ENCODE data around the gene GRID1. TPM values are rescaled to one million over a fixed set of nuclear protein-coding genes. Genes with fewer than 3 reads are reported as not detected.

GRID1 gene
- total and polyA plus RNA-seq, 9 of the 15 experiments (the other 6 are each of a cell fraction or from before 2014, with no cell fraction given): 0.01 to 7.2 (median 1.2) TPM

DNA sequence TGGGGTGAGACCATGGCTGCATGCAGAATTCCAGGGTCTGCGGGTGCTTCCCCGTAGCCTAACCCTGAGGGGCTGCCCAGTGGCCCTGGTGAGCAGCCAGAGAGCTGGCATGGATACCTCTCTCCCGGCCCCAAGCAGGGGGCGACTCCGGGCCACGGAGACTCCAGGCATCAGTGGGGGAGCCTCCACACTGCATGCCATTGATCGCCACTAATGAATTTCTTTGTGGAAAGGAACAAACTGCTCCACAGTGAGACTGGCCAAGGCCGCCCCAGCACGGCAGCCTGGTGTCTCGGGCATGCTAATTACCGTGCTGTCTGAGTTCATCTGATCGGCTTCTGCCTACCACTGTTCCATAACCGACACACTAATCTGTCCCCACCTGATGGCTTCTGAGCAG is 184.4 kb downstream of the GRID1 start:
- ChIA-PET CTCF (ENCODE audit: low intra/inter-chr PET ratio) (no interaction called here), POLR2A (no interaction called here)
- intact Hi-C loops (cut with micrococcal nuclease) (no loop called here), in situ Hi-C loops (cut with MboI) (no loop called here)
- FAIRE-seq: no peak
- H4K20me1 ChIP-seq (replicated peaks; ENCODE audit: control insufficient read depth, insufficient read depth, low read length): 0 out of 2 replicates have a peak, but pooled peaks cover 5% of the 10 kb centered on the region
- 0% methylated on average over 11 of the region's 13 CpGs for WGBS (ENCODE audit: insufficient coverage, low coverage, missing lambda C conversion rate)
- no peak overlapping the region for H3K27ac ChIP-seq (ENCODE audit: extremely low read depth, low read depth, low read length)
- H3K9ac ChIP-seq (ENCODE audit: insufficient read depth in 1 of 2, low read depth in 2 of 2, low read length in 2 of 2): no peak overlapping the region
- no peaks in the 10 kb centered on the region for H3K79me2 ChIP-seq (ENCODE audit: control insufficient read depth, insufficient read depth, low read length)
- no peaks in the 10 kb centered on the region for H3K36me3 ChIP-seq (ENCODE audit: control insufficient read depth, insufficient read depth, low read length)
- H2AFZ ChIP-seq (ENCODE audit: low read depth, low read length): no peak overlapping the region
- no peaks in the 10 kb centered on the region for H3K9me3 ChIP-seq (replicated peaks; ENCODE audit: control insufficient read depth, insufficient read depth, low read depth, low read length)
- ATAC-seq: no peak
- peaks cover 0 to 8% of the 10 kb centered on the region in 2 experiments; a peak in 1 of 5 replicates for H3K27me3 ChIP-seq (ENCODE audit: control insufficient read depth in 2 of 2, insufficient read depth in 2 of 2, low read length in 2 of 2)
- DNase-seq (ENCODE audit: extremely low read depth in 1 of 4, low spot score in 3 of 4): no peak
- no peak overlapping the region for H3K4me2 ChIP-seq (ENCODE audit: insufficient read depth, low read length)
- H3K9me1 ChIP-seq (ENCODE audit: control insufficient read depth, insufficient read depth, low read length): no peaks in the 10 kb centered on the region
- no TSS peak for BruUV-seq (replicated peaks)
- H3K4me1 ChIP-seq (replicated peaks in 1 of 2; ENCODE audit: control insufficient read depth in 2 of 2, insufficient read depth in 2 of 2, low read length in 2 of 2): no peaks in the 10 kb centered on the region
- H3K4me3 ChIP-seq: no peak overlapping the region
- no peak for TF ChIP-seq CCNT2 (IDR thresholded peaks at IDR 0.05; ENCODE audit: borderline replicate concordance, extremely low read depth, insufficient read length, low read depth, low read length)
- TF ChIP-seq, protein P1, sequence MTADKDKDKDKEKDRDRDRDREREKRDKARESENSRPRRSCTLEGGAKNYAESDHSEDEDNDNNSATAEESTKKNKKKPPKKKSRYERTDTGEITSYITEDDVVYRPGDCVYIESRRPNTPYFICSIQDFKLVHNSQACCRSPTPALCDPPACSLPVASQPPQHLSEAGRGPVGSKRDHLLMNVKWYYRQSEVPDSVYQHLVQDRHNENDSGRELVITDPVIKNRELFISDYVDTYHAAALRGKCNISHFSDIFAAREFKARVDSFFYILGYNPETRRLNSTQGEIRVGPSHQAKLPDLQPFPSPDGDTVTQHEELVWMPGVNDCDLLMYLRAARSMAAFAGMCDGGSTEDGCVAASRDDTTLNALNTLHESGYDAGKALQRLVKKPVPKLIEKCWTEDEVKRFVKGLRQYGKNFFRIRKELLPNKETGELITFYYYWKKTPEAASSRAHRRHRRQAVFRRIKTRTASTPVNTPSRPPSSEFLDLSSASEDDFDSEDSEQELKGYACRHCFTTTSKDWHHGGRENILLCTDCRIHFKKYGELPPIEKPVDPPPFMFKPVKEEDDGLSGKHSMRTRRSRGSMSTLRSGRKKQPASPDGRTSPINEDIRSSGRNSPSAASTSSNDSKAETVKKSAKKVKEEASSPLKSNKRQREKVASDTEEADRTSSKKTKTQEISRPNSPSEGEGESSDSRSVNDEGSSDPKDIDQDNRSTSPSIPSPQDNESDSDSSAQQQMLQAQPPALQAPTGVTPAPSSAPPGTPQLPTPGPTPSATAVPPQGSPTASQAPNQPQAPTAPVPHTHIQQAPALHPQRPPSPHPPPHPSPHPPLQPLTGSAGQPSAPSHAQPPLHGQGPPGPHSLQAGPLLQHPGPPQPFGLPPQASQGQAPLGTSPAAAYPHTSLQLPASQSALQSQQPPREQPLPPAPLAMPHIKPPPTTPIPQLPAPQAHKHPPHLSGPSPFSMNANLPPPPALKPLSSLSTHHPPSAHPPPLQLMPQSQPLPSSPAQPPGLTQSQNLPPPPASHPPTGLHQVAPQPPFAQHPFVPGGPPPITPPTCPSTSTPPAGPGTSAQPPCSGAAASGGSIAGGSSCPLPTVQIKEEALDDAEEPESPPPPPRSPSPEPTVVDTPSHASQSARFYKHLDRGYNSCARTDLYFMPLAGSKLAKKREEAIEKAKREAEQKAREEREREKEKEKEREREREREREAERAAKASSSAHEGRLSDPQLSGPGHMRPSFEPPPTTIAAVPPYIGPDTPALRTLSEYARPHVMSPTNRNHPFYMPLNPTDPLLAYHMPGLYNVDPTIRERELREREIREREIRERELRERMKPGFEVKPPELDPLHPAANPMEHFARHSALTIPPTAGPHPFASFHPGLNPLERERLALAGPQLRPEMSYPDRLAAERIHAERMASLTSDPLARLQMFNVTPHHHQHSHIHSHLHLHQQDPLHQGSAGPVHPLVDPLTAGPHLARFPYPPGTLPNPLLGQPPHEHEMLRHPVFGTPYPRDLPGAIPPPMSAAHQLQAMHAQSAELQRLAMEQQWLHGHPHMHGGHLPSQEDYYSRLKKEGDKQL (CRISPR knock-in tag; IDR thresholded peaks at IDR 0.05; ENCODE audit: borderline replicate concordance): no peak
- TF ChIP-seq PHTF2 (CRISPR knock-in tag; IDR thresholded peaks at IDR 0.05): no peak
- TF ChIP-seq, protein P2, sequence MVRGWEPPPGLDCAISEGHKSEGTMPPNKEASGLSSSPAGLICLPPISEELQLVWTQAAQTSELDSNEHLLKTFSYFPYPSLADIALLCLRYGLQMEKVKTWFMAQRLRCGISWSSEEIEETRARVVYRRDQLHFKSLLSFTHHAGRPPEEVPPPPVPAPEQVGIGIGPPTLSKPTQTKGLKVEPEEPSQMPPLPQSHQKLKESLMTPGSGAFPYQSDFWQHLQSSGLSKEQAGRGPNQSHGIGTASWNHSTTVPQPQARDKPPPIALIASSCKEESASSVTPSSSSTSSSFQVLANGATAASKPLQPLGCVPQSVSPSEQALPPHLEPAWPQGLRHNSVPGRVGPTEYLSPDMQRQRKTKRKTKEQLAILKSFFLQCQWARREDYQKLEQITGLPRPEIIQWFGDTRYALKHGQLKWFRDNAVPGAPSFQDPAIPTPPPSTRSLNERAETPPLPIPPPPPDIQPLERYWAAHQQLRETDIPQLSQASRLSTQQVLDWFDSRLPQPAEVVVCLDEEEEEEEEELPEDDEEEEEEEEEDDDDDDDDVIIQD (CRISPR knock-in tag; IDR thresholded peaks at IDR 0.05): no peak
- TF ChIP-seq, protein P3, sequence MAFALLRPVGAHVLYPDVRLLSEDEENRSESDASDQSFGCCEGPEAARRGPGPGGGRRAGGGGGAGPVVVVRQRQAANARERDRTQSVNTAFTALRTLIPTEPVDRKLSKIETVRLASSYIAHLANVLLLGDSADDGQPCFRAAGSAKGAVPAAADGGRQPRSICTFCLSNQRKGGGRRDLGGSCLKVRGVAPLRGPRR (CRISPR knock-in tag; IDR thresholded peaks at IDR 0.05): no peak
- no peak for TF ChIP-seq ZNF3 (CRISPR knock-in tag; IDR thresholded peaks at IDR 0.05)
- TF ChIP-seq YY1 (IDR thresholded peaks at IDR 0.05; ENCODE audit: borderline replicate concordance in 1 of 3, control insufficient read depth in 1 of 3, extremely low read depth in 1 of 3, insufficient read depth in 3 of 3, insufficient read length in 1 of 3, insufficient replicate concordance in 2 of 3, low read depth in 1 of 3, low read length in 2 of 3): no peak
- no peak for TF ChIP-seq ZSCAN32 (CRISPR knock-in tag; IDR thresholded peaks at IDR 0.05)
- TF ChIP-seq, protein P4, sequence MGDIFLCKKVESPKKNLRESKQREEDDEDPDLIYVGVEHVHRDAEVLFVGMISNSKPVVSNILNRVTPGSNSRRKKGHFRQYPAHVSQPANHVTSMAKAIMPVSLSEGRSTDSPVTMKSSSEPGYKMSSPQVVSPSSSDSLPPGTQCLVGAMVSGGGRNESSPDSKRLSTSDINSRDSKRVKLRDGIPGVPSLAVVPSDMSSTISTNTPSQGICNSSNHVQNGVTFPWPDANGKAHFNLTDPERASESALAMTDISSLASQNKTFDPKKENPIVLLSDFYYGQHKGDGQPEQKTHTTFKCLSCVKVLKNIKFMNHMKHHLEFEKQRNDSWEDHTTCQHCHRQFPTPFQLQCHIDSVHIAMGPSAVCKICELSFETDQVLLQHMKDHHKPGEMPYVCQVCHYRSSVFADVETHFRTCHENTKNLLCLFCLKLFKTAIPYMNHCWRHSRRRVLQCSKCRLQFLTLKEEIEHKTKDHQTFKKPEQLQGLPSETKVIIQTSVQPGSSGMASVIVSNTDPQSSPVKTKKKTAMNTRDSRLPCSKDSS (IDR thresholded peaks at IDR 0.05; ENCODE audit: low read depth, partially characterized antibody): no peak
- TF ChIP-seq, protein P5, sequence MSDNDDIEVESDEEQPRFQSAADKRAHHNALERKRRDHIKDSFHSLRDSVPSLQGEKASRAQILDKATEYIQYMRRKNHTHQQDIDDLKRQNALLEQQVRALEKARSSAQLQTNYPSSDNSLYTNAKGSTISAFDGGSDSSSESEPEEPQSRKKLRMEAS (CRISPR knock-in tag; IDR thresholded peaks at IDR 0.05): no peak
- TF ChIP-seq PHF20 (IDR thresholded peaks at IDR 0.05; ENCODE audit: partially characterized antibody): no peak
- no peak for TF ChIP-seq NUFIP1 (IDR thresholded peaks at IDR 0.05; ENCODE audit: partially characterized antibody)
